ENCODE results near the gene TOX3.

The TOX3 gene

DNA sequence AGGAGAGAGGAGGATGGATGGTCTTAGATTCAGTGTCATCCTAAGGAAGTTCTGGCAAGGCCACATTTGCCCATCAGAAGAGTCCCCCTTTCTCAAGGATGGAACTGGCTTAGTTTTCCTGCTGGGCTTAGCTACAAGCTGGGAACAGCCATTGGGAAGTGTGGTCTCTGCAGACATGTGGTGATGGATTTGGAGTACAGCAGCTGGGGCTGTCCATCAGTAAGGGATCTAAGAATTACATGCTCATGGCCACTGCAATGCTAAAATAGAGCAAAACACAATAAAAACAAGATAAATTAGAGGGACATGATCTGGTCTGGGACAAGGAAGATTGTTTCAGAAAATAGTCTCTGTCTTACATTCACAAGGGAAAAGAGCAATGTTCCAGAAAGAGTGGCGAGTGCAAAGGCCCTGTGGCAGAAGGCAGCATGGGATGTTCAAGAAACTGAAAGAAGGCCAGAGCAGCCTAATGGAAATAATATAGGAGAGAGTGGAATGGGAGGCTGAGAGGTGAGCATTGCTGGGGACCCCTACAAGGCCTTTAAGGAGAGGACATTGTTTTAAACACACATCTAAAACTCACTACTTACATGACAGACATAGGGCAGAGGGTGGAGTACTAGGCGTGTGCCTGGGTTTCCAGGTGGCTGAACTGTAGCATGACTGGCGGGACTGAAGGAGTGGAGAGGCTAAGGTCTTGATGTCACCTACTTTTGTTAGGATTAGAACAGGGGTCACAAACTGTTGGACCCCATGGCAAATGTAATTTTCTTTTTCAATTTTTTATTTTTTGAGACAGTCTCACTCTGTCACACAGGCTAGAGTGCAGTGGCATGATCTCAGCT lies 17.0 kb upstream of the TOX3 start:
- DNase-seq: no peak

DNA sequence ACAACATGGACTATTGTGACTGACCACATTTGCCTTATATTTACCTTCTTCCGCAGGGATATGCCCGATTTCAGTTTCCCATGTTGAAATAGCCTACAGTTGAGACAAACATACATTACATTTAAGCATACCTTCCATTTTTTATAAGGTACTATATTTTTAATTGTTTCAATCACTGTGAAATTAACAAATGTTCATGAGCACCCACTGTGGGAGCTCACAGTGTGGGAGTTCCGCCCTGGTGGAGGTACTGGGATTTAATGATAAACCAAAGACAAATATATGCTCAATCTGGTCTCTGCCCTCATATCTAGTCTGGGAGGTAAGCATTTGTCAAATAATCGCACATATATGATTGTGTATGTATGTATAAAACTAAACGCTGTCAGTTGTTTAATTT lies 15.8 kb upstream of the TOX3 start:
- DNase-seq: no peak

DNA sequence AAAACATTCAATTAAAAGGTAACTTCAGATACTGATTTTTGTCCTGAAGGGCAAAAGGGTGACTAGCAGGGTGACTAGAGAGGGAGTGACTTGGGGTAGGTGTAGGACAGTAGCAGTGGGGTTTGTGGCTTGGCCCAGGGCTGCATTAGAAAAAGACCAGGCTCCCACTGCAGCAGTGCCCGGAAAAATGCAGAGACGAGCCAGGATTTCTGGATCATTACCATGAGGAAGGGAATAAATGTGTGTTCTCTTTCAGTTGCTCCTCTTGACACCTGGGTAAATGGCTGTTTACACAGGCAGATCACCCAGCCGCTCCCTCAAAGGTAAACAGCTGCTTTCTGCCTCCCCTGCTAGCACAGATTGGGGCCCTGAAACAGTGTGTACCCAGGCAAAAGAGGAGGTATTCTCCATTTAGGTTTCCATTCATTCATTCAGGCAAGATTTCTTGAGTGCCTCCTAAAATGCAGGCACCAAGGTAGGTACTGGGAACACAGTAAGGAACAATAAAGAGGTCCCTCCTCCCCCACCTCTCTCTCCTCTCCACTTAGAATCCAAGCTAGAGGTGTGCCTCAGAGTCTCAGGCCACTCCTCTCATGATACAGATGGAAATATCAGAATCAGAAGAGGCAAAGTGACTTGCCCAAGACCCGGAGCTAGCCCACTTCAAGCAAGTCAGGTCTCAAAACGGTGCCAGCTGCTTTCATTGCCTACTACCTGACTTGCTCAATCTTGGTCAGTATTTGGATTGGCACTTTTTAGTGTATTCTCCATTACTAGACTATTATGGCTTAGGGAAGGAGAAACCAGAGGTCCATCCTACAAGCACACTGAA lies 15.2 kb upstream of the TOX3 start:
- DNase-seq: no peak

DNA sequence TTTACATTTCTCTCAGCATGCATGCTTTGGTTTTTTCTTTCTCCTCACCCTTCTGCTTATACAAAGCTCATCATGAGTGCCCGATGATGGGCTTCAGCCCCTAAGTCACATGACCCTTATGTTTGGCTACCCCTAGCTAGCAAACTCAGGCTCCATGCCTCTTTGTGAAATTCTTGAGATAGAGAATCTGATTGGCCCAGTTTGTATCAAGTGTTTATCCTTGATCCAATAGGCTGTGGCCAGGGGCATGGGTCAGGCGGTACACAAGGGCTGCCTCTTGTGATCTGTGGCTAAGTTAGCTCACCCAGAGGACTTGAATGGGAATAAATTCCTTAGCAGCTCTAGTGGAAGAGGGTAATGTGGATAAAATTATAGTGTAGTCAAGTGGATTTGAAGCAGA lies 11.5 kb upstream of the TOX3 start:
- no peak for DNase-seq

DNA sequence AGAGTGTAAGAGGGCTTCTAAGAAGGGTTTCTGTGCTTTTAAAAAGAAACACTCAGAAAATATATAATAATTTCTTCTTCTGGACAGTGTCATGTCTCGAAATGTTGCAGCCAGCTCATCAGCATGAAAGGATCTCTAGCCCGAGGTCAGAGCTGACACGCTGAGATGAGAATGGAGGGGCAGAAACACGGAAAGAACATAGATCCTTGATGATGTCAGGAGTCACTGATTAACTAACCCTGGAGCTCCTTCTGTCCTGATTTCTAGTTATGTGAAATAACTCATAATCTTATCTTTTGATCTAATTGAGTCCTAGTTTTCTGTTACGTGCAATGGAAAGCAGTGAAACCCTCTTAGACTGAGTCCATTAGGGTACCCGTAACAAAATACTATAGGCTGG lies 10.3 kb upstream of the TOX3 start:
- no peak for DNase-seq

DNA sequence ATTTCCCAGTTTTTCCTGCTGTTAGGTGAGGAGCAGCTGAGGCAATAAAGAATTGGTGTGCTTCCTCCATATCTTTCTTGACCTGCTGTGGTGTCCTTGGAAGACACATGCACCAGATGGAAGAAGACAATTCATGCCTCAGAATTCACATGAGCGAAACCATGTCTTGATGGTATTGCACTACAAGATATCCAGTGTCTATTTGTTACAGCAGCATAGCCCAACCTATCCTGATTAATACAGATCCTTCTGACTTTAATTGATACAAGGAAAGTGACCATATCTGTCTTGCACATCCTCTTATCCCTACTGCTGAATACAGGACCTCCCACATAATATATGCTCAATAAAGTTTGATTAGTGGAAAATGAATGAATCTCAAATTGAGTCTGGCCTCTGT lies 9.1 kb upstream of the TOX3 start:
- DNase-seq: no peak

DNA sequence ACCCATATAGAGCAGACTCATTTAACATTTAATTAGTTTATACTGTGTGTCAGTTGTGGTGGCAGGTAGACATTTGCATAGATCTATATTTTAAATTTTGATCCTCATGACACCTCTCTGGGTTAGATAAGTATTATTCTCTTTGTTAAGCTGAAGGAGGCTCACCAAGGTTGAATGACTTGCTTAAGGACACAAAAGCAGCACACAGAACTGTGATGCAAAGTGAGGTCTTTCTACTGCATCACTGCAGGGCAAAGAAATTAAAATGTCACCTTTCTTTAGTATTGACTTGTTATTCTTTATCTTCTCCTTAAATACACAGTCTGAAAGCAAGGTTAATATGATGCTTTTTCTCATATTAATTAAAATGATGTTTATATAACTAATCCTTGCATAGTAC lies 8.6 kb upstream of the TOX3 start:
- DNase-seq: no peak

DNA sequence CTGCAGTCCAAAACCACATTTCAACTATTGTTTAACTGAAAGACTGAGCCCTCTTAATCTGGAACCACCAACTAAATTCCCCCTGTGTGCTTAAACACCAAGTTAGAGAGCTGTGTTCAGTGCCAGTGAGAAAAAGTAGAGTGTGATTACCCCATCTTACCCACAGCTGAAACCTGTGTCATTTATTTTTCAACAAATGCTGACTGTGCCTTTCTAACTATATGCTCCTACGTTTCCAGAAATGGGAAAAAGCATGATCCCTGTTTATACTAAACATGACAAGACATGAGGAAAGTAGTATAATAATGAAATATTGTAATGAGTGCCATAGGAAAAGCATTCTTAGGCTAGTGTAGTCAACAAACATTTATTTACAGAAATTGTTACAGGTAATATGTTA lies 7.4 kb upstream of the TOX3 start:
- DNase-seq: no peak

DNA sequence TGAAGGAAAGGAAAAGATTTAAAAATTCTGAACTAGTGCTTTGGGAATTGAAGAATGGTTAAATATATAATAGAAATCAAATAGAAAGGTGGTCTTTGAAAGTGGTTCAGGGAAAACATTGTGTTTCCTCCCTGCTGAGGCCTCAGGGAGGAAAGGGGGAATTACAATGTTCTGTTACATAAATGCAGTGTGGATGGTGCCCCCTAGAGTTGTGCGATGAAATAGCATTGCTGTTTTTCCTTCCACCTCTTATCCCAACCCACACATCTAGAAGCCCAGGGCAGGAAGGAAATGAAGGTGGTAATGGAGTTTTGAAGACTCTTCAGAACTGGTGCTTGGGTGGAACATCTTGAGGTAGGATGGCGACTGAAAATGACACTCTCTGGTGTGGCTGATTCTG lies 6.4 kb upstream of the TOX3 start:
- DNase-seq: no peak

DNA sequence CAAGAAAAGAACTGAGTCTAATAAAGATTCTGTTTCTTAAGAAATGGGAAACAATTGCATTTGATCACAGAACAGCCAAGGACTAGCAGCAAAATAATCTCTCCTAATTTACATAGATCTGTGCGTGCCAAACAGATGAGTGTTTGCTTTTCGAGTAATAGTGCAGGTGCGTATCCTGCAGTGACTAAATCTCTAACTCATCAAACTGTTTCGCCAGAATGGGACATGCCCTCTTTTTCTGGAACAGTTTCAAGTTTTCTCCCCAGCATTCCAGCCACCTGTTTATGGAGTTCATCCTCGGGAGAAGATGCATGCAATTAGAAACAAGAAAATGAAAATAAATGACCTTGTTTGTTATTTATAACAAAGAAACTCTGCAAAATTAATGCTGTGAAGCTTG lies 5.7 kb upstream of the TOX3 start:
- DNase-seq: no peak

DNA sequence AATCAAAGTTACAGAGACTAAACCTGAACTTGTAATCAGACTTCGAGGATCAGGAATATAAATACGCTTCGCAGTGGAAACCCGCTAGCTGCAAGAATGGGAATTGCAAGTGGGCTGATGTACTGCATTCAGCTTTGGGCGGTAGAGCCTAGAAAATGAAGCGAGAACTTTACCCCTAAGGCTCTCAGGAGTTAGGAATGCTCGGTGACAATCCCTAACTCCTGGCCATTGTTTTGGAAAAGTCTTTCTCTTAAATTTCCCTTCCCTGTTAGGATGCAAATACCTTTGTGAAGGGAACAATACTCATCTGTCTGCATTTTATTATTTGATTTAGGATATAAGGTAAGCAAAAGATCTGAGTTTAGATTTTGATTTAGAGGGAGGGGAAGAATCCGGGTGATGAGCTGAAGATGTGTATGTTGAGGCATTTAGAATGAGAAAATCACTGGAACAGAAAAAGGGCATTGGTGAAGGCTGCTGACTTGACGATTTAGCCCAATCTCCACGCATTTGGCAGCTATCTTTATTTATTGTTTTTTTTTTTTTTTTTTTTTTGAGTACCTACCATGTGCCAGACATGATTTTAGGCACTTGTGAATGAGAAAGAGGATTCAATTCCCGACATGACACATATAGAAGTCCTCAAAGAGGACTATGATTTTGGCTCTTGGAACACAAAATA lies 2.2 kb upstream of the TOX3 start:
- DNase-seq: no peak

DNA sequence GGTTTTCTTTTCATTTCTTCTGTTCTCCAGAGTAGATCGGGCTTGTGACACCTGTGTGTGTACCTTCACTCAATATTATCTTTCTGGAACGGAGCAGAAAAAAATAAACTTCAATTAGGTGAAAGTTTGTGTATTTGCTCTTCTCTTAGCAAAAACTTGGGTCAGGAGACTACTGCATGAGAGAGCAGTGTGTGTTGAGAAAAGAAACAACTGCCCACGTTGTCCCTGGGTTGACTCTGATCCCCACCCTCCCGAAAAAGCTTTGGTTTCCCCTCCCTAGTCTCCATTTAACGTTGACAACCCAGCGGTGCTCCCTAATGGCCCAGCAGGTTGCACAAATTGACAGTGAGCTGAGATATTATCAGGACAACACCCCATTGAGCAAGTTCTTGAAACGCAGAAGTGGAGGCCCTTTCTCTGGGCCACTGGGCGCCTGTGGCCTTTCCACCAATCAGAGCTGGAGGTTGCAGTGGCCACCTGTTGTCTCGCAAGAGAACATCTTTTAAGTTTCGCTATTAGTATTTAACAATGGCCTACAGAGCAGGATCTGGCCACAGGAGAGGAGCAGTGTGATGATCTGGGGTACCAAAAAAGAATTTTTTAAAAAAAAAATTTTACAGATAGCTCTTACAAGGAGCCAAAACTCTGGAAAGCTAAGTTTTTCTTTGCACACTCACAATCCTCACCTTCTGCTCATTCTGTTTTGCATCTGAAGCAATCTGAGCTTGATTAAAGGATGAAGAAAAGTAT lies 1.5 kb upstream of the TOX3 start:
- no peak for DNase-seq

DNA sequence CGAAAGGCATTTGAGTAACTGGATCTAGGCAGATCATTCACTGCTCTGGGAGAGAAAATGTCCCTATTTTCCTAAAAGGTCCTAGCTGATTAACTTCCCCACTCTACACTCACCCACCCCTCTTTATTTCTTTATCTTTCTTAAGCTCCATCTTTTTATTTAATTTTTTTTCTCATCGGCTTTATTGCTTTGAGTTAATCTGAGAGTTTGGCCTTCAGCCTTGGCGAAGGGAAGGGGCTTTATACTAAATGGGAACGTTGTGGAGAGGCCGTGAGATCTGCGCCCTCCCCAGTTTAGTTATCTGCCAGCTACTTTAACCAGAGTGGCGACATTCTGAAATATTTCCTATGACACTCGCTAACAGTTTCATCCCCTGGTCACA lies 882 bp upstream of the TOX3 start:
- DNase-seq: no peak

DNA sequence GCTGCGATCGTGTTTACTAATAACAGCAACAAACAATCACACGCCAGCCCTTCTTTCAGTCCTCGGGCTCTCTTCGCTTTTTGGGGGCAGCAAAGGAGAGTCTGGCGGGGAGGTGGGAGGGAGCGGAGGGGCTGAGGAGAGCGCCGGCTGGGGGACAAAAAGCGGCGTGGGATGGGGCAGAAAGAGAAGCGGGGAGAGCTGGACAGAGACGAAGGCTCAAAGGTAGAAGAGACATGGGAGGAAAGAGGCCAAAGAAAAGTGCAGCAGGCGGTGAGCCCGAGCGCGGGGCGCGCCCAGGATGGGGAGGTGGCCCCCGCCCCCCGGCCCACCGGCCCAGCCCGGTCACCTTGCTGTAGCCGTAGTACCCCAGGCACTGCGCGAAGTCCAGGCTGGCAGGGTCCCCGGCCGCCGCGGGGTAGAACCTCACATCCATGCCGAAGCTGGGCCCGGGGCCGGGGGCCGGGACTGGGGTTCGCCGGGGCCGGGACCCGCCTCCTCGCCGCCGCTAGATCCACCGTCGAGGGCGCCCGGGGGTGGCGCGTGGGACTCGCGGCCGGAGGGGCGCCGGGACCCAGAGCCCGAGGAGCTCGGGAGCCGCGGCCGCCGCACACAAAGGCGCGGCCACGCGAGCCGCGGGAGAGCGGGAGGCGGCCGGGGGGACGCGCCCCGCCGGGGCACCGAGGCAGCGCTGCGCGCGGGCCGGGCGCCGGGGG lies 496 bp downstream of the TOX3 start:
- no peak for DNase-seq

DNA sequence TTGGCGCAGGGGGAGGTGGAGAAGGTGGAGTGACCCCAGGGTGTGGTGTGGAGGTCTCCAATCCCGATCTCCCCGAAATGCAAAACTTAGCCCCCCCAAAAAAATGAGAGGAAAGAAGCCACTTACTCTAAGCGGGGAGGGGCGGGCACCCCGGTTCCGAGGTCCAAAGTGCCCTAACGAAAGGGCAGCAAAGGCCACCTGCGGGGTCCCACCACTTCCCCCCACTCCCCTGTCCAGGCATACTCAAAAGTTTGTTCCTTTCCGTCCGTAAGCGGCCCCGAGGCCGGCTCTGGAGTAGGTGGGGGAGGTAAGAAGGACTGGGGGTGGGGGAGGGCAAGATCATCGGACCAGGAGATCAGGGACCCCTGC lies 1.1 kb downstream of the TOX3 start:
- DNase-seq: no peak

DNA sequence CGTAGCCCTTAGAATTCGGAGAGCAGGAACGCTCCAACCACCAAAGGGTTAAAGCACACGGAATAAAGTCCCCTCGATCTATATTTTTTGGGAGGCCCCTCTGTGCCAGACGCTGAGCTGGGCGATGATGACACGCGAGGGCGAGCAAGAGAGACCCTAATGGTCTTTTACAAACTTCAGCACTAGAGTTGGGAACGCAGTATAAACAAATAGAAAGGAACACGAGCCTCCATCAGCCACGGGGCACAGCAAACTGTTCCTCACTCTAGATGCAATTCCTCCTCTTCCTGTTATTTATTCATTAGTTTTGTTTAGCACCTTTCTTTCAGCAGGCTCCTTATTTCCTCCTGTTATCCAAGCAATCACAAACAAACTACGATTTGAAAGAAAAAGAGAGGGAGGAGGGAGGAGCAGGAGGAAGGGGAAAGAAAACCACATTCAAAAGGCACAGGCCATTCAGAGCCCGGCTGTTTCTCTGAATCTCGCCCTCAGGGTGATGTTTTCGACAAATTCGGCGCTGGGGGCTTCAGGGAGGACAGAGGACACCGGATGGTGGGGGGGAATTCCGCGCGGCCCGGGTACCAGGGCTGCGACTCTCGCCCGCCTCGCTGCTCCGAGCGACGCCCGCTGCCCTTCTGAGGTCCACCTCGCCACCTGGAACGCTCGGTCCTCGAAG lies 1.6 kb downstream of the TOX3 start:
- DNase-seq: no peak

DNA sequence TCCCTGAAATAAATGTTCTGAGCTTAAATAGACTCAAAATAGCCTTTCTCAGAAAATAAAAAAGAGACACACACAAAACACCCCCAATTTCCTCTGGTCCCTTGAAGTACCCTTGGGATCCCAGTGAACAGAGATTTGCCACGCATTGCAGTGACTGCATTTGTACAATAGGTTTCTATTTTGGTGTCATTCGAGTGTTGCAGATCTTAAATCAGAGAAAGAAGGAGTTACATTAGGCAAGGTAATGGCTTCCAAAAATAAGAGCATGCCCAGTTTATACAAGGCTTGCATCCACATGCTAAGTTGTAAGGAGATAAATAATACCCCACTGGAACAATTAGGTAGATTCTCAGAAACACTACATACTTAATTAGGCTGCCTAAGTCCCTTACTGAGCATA lies 2.2 kb downstream of the TOX3 start:
- DNase-seq: no peak

DNA sequence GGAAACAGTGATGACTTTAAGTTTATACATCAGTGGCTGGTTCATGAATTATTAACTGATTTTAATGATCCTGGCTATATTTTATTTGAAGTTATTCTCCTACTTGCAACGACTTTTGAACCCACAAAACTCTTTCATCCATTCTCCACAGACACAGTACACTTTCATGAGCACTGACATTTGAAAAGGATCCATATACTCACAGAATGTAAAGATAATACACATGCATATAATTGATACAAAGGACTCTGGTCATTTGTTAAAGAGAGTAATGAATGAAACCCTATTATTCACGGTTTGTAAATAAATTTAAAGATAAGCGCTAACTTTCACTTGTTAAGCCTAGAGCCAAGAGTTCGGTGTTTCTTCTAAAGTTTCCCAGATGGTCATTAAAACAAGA lies 3.3 kb downstream of the TOX3 start:
- DNase-seq: no peak

DNA sequence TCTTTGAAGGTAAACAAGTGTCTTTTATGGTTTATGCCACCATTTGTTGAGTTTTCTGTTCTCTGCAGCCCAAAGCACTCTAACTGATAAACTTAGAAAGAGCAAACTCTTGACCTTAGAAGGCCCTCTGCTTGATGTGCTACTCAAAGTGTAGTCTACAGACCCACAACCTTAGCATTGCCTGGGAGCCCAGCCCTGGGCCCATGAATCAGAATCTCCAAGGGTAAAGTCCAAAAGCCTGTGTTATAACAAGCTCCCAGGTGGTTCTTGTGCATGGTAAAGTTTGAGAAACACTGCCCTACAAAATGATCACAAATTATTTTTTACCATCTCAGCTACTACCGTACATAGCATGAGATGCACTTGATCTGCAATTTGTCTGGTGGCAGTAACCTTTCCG lies 6.0 kb downstream of the TOX3 start:
- DNase-seq: no peak

DNA sequence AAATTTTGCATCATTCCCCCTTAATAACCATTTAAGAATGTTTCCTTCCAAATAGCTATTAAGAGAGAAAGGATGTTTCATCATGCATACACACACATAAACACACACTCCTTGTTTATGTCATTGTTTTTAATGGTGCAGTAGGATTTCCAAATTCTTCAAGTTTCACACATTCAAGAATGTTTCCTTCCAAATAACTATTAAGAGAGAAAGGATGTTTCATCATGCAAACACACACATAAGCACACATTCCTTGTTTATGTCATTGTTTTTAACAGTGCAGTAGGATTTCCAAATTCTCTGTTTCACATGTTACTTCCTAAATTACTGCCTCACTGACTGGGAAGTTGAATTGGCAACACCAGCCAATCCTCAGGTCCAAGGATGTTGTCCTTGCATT lies 7.8 kb downstream of the TOX3 start:
- DNase-seq: no peak

DNA sequence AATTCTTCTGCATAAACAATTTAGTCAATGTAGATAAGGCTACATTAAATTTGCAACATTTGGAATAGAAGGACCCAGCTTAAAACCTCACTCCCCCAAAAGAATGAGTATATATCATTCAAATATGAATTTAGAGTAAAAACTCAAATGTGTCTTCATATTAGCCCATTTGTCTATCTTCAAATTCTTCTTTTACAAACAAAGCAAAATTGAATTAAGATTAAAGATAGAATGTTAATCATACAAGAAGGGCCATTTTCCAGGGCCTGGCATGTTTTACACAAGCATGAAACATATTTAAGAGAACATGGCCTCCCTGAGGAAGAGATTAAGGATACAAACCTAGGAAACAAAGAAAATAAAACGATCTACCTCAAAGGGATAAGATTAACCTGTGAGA lies 8.4 kb downstream of the TOX3 start:
- DNase-seq: no peak

DNA sequence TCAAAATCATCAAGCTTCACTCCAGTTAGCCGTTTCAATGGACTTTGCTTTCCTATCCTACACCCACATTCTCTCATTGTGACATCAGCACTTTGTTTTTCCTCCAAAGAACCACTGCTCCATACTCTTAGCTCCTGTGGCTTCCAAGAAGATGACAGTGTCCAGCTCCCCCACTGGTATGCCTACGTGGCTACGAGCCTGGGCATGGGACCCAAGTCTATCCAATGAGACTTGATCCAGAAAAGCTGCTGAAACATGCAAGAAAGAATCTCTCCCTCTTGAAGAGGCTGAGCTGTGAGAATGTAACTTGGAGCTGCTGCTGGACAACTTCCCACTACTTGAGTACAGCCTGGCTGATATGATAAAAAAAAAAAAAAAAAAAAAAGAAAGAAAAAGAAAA lies 9.4 kb downstream of the TOX3 start:
- no peak for DNase-seq

Measured in CD4-positive, alpha-beta T cell treated with Interleukin-12 subunit alpha and Interleukin-12 subunit beta, for 1 hour (primary cell).